HFFc6 (cell line): Measurements from ENCODE around the gene RECK. TPM values are rescaled to one million over a fixed set of nuclear protein-coding genes. Genes with fewer than 3 reads are reported as not detected.
A peak's percentile ranks its signal among the peaks of the same experiment; 100 is the strongest.
"Not testable (repeated sequence)": the region's sequence is repeated elsewhere in the genome, so short reads cannot be mapped to it uniquely, and the experiment has no call there.

ENCODE experiments used
- DNase-seq: peaks from one replicate; pipeline ENCODE4 v3.0.0-alpha.2; 2018
- H3K27ac Mint-ChIP-seq: 2 replicates; pipeline ENCODE4 v1.8.0; 2020; ENCODE audit warnings: mild to moderate bottlenecking, mixed read lengths
- H3K27me3 Mint-ChIP-seq: 2 replicates; pipeline ENCODE4 v1.8.0; 2021; ENCODE audit warnings: mild to moderate bottlenecking, moderate library complexity, mixed read lengths; ENCODE audit not compliant: insufficient read depth
- H3K36me3 Mint-ChIP-seq: 2 replicates; pipeline ENCODE4 v1.8.0; 2021; ENCODE audit warnings: low read depth, mixed read lengths
- H3K4me1 Mint-ChIP-seq: 2 replicates; pipeline ENCODE4 v1.8.0; 2020; ENCODE audit warnings: low read depth, mixed read lengths
- H3K4me3 Mint-ChIP-seq: 2 replicates; pipeline ENCODE4 v1.8.0; 2020; ENCODE audit warnings: mild to moderate bottlenecking, moderate library complexity, mixed read lengths
- H3K9me3 Mint-ChIP-seq: 2 replicates; pipeline ENCODE4 v1.8.0; 2020; ENCODE audit warnings: mild to moderate bottlenecking, mixed read lengths
- total RNA-seq, 6 experiments: library from RNA; stranded (reverse); fragmentation: NEBNext Ultra II Directional; extraction: Animal tissue kit (Norgen Biotek cat#: 25700); gene quantifications; 2 replicates in 1 of 6; 3 replicates in 5 of 6; pipeline ENCODE4 v1.2.3, GENCODE V29; 2021
- TF ChIP-seq, protein P1 (sequence below): fragments of 200-600 bp; sonication (generic); IDR thresholded peaks from 2 replicates; pipeline ENCODE4 v1.5.0; 2021; ENCODE audit warnings: antibody characterized with exemption, mild to moderate bottlenecking

Gene RECK
- total RNA-seq, 6 experiments from 2014 or later, result 149 to 182 (median 173) TPM

DNA sequence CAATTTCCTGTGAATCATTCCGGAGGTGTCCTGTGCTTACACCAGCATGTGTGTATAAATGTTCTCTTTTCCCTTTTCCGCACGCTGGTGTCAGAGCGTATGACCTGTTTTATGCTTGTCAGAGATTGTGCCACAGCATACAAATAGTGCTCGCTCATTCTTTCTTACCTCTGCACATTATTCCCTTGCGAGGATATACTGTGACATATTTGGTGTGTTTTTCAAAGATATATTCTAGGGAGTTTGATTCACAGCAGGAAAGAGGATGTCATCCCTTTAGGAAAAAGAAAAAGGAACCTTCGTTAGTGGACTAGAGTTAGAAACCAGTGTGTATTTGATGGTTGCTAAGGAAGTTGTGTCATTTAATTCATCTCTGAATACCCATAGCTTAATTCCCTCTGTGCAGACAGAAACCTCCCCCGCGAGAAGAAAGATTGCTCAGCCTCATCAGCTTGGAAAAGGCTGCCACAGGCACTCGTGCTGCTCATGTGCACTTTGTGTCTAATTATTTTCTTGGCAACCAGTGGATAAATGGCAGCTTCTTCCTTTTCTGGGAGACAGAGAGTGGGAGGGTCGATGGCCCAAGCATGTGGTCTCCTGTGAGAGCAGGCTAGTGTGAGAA, 117.7 kb downstream of the RECK start:
- Mint-ChIP-seq H3K27ac (peak overlapping the region; percentile 95), H3K9me3 (no peaks in the 10 kb centered on the region), H3K36me3 (peaks cover 14% of the 10 kb centered on the region), H3K4me3 (peak overlapping the region; percentile 73), H3K4me1 (peaks cover 60% of the 10 kb centered on the region), H3K27me3 (no peaks in the 10 kb centered on the region; the same call in 1 of the 2 replicates)
- TF ChIP-seq, protein P1, sequence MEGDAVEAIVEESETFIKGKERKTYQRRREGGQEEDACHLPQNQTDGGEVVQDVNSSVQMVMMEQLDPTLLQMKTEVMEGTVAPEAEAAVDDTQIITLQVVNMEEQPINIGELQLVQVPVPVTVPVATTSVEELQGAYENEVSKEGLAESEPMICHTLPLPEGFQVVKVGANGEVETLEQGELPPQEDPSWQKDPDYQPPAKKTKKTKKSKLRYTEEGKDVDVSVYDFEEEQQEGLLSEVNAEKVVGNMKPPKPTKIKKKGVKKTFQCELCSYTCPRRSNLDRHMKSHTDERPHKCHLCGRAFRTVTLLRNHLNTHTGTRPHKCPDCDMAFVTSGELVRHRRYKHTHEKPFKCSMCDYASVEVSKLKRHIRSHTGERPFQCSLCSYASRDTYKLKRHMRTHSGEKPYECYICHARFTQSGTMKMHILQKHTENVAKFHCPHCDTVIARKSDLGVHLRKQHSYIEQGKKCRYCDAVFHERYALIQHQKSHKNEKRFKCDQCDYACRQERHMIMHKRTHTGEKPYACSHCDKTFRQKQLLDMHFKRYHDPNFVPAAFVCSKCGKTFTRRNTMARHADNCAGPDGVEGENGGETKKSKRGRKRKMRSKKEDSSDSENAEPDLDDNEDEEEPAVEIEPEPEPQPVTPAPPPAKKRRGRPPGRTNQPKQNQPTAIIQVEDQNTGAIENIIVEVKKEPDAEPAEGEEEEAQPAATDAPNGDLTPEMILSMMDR, result no peak
- DNase-seq, result peak; percentile 76

DNA sequence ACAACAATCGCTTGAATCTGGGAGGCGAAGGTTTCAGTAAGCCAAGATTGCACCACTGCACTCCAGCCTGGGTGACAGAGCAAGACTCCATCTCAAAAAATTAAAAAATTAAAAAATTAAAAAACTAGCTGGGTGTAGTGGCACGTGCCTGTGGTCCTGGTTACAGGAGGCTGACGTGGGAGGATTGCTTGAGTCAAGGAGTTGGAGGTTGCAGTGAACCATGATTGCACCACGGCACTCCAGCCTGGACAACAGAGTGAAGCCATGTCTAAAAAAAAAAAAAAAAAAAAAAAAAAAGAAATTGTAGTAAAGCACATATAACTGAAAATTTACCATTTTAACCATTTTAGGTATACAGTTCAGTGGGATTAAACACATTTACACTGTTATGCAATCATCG, 119.4 kb downstream of the RECK start:
- H3K4me3 Mint-ChIP-seq, result no peak overlapping the region
- H3K27me3 Mint-ChIP-seq, result no peaks in the 10 kb centered on the region; the same call in 1 of the 2 replicates
- DNase-seq, result no peak
- TF ChIP-seq, protein P1, result no peak
- peaks cover 56% of the 10 kb centered on the region for H3K4me1 Mint-ChIP-seq
- H3K9me3 Mint-ChIP-seq, result no peaks in the 10 kb centered on the region
- H3K36me3 Mint-ChIP-seq, result peaks cover 10% of the 10 kb centered on the region
- H3K27ac Mint-ChIP-seq, result no peak overlapping the region

DNA sequence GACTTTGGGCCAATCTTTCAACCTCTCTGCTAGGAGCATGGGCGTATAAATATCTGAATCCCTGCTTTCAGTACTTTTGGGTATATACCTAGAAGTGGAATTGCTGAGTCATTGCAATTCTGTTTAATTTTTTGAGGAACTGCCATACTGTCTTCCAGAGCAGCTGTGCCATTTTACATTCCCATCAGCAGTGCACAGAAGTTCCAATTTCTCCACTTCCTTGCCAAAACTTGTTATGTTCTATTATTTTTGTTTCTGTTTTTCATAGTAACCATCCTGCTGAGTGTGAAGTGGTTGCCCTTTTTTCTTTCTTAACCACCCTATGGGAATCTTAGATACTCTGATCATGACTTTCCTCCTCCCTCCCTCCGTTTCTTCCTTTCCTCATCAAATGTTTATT, 121.4 kb downstream of the RECK start:
- DNase-seq, result no peak
- H3K4me3 Mint-ChIP-seq, result no peak overlapping the region
- H3K36me3 Mint-ChIP-seq, result peaks cover 10% of the 10 kb centered on the region
- no peak overlapping the region for H3K27ac Mint-ChIP-seq
- H3K4me1 Mint-ChIP-seq, result peaks cover 63% of the 10 kb centered on the region
- H3K9me3 Mint-ChIP-seq, result no peaks in the 10 kb centered on the region
- no peaks in the 10 kb centered on the region; the same call in 1 of the 2 replicates for H3K27me3 Mint-ChIP-seq
- TF ChIP-seq, protein P1, result no peak

DNA sequence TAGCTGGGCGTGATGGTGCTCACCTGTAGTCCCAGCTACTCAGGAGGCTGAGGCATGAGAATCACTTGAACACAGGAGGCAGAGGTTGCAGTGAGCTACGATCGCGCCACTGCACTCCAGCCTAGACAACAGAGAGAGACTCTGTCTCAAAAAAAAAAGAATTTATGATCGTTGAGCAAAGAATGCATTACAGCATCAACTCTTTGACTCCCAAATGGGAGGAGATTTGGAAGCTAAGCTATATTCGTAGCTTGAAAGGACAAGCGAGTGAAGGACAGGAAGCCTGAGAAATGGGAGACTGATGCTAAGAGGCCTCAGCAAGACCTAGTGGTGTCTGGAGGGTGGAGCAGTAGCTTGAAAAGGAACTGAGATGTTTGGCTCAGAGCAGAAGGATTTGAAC, 122.2 kb downstream of the RECK start:
- Mint-ChIP-seq H3K4me3 (no peak overlapping the region), H3K9me3 (no peaks in the 10 kb centered on the region), H3K36me3 (peaks cover 11% of the 10 kb centered on the region), H3K27me3 (no peaks in the 10 kb centered on the region; the same call in 1 of the 2 replicates), H3K4me1 (peaks cover 64% of the 10 kb centered on the region), H3K27ac (no peak overlapping the region)
- DNase-seq, result no peak
- TF ChIP-seq, protein P1, result no peak

DNA sequence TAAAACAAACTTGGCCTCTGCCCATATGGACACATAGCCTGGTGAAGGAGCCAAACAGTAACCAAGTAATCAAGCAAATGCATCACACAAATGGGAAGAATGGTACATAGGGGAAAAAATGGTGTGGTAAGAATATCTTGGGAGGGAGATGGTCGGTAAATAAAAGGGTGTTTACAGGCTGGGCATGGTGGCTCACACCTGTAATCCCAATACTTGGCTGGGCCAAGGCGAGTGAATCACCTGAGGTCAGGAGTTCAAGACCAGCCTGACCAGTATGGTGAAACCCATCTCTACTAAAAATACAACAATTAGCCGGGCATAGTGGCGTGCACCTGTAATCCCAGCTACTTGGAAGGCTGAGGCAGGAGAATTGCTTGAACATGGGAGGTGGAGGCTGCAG, 122.8 kb downstream of the RECK start:
- H3K4me3 Mint-ChIP-seq, H3K9me3 Mint-ChIP-seq, H3K27me3 Mint-ChIP-seq, DNase-seq, H3K27ac Mint-ChIP-seq: not testable (repeated sequence)
- Mint-ChIP-seq H3K4me1 (peaks cover 64% of the 10 kb centered on the region), H3K36me3 (peaks cover 14% of the 10 kb centered on the region)

DNA sequence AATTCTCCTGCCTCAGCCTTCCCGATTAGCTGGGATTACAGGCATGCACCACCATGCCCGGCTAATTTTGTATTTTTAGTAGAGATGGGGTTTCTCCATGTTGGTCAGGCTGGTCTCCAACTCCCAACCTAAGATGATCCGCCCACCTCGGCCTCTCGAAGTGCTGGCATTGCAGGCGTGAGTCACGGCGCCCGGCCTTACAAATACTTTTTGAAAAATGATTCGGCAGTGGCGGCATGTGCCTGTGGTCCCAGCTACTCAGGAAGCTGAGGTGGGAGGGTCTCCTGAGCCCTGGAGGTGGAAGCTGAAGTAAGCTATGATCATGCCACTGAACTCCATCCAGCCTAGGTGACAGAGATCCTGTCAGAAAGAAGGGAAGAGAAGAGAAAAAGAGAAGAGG, 123.4 kb downstream of the RECK start:
- not testable (repeated sequence) for H3K27me3 Mint-ChIP-seq, H3K9me3 Mint-ChIP-seq, DNase-seq, H3K4me3 Mint-ChIP-seq, H3K27ac Mint-ChIP-seq
- peaks cover 14% of the 10 kb centered on the region for H3K36me3 Mint-ChIP-seq
- H3K4me1 Mint-ChIP-seq, result peaks cover 64% of the 10 kb centered on the region
